Kasumi-1 (cell line): ENCODE results near the gene CCR7.
"Not testable (repeated sequence)": the region's sequence is repeated elsewhere in the genome, so short reads cannot be mapped to it uniquely, and the experiment has no call there.

Experiments used
- DNase-seq, 2 experiments: peaks; one replicate each; lab custom pipeline; 2025; lab: John Stamatoyannopoulos, UW

CCR7 gene

GRCh38 chr17:40597156-40597555 is 31.9 kb upstream of the CCR7 start:
- DNase-seq: no peak

DNA sequence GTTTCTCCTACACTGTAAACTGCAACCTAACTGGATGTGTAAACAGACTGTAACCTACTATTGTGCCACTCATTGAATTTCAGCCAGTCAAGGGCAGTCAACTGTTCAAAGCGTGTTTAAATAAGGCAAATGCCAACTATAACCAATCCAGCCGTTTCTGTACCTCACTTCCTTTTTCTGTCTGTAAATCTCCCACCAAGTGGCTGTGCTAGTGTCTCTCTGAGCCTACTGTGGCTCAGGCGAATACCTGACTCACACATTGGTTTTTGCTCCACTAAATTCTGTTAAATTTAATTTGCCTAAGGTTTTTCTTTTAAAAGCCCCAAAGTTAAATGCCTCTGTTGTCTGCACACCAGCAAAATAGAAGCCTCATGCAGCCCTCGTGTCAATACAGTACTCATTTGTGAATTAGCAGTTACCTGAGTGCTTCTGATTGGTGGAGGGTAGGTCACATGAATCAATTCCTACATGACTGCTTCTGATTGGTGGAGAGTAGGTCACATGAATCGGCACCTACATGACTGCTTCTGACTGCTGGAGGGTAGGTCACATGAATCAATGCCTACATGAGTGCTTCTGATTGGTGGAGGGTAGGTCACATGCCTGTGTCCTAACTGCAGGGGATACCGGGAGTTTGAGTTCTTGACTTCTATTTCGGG is 31.1 kb upstream of the CCR7 start:
- DNase-seq: peak; percentile 6 to 15

DNA sequence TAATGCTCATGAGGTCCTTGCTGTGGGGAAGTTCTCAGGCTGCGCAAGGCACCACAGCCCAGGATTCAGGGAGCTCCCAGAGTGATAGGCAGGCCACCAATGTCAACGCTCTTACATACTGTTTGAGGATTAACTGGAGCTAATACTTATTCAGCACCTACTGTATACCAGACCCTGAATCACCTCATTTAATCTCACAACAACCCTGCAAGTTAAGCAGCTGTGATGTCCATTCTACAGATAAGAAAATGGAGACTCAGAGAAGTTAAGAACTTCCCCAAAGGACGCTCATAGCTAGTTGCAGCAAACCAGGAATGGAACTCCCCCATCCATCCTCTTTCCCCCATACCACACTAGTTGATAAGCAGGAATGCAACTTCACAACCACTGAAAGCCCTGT is 25.5 kb upstream of the CCR7 start:
- no peak for DNase-seq

- DNase-seq: no peak
Measured at GRCh38 chr17:40588552-40588951, 23.3 kb upstream of the CCR7 start.

GRCh38 chr17:40586264-40586663 is 21.0 kb upstream of the CCR7 start:
- DNase-seq: not testable (repeated sequence)

DNA sequence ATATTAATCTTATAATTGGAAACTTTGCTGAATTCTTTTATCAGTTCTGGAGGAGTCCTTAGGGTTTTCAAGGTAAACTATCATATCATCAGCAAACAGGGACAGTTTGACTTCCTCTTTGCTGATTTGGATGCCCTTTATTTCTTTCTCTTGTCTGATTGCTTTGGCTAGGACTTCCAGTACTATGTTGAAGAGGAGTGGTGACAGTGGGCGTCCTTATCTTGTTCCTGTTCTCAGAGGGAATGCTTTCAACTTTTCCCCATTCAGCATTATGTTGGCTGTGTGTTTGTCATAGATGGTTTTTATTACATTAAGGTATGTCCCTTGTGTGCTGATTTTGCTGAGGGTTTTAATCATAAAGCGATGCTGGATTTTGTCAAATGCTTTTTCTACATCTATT is 19.7 kb upstream of the CCR7 start:
- not testable (repeated sequence) for DNase-seq

DNA sequence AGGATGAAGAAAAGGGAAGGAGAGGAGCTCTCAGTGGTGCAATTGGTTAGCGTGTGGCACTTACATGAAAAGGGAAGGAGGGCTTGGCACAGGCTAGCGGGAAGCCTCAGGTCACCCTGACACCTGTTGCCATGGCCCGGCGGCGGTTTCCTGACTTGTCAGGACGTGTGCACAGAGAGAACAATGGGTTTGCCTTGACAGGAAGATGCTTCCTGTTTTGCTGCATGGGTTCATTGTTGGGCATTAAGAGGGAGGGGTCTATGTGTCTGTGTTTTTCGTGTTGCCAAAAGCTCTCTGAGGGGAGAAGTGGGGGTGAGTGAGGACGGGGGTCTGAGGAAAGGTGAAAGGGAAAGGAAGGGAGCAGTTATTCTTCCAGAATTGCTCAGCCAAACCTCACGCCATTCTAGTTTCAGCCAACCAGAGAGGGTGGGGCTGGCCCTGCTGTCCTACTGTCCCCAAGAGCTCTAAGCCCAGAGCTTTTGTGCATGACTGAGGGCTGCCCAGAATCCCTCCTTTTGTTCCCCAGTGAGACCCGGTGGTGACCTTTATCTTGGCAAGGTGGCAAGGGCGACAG is 17.1 kb upstream of the CCR7 start:
- DNase-seq: peak; percentile 84 to 85

DNA sequence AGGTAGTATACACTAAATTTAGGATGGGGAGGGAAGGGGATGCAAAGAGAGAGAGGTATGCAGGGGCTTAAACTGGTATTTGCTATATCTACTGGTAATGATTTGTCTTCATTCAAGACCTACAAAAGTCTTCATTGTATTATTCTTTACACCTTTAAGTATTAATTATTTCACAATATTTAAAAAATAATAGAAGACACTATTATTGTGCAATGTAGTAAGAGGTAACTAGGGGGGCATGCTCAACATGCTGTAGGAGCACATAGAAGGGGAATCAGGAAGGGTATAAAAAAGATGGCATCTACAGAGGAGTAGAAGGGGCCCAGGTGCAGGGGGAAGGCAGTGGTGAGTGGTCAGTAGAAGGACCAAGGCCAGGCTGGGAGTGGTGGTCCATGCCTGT is 14.9 kb upstream of the CCR7 start:
- DNase-seq: no peak

DNA sequence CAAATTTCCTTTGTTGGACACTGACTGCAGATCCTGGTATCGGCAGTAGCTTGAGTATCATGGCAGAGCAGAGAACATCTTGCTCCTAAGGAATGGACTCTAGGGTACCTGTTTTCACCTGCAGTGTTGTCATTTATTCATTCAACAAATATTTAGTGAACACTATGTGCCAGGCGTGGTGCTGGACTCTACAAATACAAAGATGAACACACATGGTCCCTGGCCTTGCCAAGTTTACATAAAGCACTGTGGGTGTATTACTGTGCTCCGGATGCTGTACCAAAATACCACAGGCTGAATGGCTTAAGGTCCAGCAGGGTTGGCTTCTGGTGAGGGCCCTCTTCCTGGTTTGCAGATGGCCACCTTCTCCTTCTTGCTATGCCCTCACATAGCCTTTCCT is 14.2 kb upstream of the CCR7 start:
- no peak for DNase-seq

DNA sequence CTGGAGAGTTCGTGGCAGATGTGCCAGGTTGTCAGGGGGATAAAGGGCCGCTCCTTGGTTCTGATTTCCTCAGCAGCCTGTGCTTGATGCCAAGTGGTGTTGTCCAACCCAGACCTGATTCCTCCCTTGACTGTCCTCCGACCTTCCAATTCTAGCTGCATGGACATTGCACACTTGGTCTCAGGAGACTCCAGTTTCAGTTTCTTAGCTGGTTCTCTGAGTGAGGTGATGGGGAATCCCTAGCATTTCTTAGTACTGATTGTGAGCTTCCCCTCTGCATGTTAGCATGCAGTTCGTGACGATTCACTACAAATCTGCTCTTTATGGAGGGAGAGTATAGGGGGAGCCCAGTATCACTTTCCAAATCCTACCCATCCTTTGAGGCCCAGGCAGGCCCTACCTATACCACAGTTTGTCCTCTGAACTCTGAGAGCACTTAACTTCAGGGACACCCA is 12.4 kb upstream of the CCR7 start:
- no peak for DNase-seq

DNA sequence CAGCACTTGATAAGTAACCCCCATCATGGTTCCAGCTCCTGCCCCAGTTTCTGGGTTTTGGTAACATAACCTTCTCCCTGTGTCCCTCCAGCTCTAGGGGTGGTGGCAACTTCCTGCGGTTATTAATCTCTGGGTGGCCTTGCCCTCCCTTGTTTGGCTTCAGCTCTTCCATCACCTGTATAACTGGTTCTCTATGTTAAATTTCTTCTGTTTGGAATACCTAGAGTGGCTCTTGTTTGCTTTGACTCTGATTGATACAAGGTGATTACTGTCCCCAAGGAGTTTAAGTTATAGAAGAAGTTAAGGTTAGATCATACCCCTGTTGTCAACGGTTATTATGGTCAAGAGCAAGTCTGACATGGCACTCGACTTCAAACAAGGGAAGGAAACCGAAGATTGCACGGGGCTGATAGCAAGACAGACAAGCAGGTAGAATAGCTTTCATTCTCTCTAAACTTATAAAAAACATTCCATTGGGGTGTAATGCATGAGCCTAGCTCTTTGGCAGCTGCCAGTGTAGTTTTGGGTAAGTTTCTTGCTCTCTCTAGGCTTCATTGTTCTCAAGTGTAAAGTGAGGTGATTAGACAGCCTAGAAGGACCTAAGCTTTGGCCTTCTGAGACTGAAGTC is 11.0 kb upstream of the CCR7 start:
- DNase-seq: no peak

DNA sequence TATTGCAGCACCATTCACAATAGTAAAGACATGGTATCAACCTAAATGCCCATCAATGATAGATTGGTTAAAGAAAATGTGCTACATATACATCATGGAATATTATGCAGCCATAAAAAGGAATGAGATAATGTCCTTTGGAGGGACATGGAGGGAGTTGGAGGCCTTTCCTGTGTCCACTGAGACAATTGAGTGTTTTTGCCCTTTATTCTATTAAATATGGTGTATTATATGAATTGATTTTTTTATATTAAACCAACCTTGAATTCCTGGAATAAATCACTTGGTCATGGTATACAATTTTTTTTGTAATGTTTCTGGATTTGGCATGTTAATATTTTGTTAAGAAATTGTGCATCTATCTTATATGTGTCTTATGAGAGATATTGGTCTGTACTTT is 9.0 kb upstream of the CCR7 start:
- no peak for DNase-seq

DNA sequence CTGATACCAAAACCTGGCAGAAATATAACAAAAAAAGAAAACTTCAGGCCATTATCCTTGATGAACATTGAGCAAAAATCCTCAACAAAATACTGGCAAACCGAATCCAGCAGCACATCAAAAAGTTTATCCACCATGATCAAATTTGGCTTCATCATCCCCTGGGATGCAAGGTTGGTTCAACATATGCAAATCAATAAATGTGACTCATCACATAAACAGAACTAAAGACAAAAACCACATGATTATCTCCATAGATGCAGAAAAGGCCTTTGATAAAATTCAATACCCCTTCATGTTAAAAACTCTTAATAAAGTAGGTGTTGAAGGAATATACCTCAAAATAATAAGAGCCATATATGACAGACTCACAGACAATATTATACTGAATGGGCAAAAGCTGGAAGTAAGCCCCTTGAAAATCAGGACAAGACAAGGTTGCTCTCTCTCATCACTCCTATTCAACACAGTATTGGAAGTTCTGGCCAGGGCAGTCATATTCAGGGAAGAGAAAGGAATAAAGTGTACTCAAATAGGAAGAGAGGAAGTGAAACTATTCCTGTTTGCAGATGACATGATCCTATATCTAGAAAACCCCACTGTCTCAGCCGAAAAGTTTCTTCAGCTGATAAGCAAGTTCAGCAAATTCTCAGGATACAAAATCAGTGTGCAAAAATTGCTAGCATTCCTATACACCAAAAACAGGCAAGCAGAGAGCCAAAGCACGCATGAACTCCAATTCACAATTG is 7.1 kb upstream of the CCR7 start:
- not testable (repeated sequence) for DNase-seq

- DNase-seq: no peak
Measured at GRCh38 chr17:40568074-40568836, 3.0 kb upstream of the CCR7 start.

- DNase-seq: no peak
Measured at GRCh38 chr17:40567377-40567776, 2.1 kb upstream of the CCR7 start.

DNA sequence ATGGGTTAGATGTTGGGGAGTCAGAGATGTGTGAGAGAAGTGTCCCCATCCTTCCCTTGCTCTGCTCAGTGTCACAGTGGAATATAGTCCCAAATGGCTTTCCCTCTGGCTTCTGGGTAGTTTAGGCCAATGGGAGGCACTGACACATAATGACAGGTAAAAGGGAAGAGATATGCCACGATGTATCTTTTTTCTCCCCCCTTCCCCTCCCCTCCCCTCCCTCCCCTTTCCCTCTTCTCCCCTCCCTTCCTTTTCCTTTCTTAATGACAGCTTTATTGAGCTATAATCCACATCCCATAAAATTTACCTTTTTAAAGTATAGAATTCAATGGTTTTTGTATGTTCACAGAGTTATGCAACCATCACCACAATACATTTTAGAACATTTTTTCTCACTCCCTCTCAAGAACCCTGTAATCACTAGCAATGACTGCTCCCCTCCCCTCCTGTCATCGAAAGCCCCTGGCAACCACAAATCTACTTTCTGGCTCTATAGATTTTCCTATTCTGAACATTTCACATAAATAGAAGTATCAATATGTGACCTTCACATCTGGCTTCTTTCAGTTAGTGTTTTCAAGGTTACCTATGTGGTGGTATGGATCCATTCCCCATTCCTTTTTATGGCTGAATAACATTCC is 617 bp upstream of the CCR7 start:
- no peak for DNase-seq

DNA sequence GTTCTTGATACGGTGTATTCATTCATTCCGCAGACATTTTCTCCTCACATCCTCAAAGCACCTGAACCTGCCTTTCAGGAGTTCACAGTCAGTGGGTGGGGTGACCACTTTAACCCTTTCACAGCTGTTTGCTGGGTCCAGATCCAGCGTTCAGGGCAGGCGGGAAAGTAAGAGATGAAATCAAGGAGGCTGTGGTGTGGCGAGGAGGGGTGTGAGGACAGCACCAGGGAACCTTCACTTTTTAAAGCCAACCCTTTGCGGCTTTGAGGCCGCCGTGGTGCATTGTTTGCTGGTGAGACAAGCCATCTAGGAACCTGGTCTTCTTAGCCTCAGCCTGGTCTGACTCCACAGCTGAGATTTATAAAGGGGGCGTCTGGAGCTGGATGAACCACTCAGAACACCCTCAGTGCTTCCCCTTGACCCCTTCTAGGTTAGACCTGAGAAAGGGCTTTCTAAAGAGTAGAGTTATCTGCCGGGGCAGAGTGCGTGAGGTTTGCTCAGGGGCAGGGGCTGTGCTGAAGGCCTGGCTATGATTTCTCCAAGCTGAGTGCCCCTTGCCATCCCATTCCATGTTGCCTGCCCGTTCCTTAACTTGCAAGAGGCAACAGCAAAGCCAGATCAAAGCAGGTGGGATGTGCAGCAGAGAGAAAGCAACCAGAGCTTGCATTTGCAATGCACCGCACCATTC is 933 bp downstream of the CCR7 start:
- no peak for DNase-seq

DNA sequence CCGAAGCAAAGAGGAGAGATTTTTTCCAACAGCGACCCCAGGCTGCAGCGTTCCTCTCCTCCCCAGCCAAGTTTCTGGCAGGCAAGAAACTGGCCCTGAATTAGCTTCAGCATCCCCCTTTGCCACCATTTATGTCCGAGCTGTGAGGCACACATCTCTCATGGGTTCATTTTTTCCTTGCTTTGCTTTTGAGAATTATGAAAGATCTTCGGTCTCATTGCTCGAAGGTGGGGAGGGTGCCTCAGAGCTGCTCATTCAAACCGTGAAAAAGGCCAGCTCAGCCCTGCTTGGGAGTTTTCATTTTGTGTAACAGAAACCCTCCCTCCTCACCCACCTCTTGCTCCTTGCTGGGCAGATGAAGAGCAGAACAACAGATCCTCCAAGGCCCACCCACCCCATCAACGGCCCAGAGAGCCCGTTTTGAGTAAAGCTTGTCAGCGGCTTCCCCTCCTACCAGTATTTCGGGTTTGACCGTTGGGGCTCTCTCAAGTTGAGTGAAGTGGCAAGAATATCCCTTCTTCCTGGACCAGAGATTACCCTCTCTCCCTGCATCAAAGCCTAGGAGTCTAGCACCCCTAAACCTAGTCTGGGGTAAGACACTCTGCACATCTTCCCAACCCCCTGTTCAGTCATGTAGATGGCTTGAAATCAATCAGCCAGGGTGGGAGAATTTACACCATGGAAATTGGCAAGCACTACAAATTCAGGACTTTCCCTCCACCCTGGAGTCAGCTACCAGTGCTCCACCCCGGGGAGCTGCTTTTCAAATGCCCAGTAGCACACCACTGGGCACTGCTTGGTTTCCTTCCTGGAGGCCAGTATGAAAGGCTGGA is 1.8 kb downstream of the CCR7 start:
- no peak for DNase-seq

DNA sequence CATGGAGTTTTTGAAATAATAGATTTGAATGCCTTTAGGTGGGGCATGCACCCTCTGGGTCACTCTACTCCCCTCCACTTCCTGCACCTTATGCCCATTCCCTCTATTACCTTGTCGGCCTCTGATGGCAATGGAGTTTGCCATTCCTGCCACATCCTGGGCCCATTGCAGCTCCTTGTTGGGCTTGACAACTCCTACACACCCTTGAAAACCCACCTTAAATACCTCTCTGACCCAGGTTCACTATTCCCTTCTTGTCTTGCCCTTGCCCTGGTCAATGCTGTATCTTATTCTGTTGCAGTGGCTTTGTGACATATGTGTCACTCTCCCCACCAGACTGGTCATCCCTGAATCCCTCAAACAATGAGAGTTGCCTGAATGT is 2.4 kb downstream of the CCR7 start:
- no peak for DNase-seq
